ENCODE results near the gene ACTN3.
"Not testable (repeated sequence)": the region's sequence is repeated elsewhere in the genome, so short reads cannot be mapped to it uniquely, and the experiment has no call there.

The ACTN3 gene

DNA sequence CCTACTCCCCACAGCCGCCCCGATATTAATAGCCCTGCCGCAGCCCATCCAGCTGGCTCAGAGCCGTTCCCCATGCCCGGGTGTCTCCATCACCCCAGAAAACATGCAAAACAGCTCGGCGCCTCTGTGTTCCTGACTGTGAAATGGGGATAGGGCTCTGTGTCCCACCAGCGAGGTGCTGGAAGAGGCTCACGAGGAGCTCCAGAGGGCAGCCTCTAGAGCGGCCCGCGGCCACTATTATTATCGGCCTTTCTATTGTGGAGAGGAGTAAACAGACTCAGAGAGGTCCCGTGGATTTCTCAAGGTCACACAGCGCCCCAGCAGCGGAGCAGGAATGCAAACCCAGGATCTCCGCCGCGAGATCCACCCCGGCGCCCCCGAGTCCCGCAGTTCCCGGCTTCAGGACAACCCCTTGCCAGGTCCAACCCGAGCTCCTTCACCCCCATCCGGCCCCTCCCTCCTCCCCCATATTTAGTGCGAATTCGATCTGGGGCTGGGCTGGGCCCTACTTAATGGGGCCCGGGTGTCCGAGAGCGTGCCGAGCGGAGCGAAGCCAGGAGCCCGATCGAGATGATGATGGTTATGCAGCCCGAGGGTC, at the start of gene ACTN3:
Gene ACTN3 (plus strand): TSS at position 536 of the 598 bp plus-strand sequence. CDS start 35 bp downstream, at position 571.
- no peak for DNase-seq

- DNase-seq, result no peak
Measured at GRCh38 chr11:66497206-66497605, 49.5 kb upstream of the ACTN3 start.

- DNase-seq, result no peak
Measured at GRCh38 chr11:66498506-66498905, 48.2 kb upstream of the ACTN3 start.

DNA sequence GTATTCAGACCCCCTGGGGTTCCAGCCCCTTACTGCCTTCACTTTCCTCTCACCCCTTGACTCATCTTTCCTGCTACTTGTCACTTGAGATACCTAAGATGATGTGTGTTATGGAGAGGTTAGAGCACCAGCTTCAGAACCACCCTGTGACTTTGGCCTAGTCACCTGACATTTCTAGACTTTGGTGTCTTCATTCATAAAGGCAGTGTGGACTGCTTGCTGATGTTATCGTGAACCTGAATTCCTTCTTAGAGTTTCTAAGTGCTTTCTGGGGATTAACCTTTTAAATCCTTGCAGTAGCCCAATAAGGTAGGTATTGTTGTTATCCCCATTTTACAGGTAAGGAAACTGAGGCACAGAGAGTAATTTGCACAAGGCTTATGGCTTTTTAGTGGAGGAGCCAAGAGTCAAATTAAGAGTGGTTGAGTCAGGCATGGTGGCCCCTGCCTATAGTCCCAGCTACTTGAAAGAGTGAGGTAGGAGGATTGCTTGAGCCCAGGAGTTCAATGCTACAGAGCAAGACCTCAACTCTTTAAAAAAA, 41.4 kb upstream of the ACTN3 start:
- no peak for DNase-seq

DNA sequence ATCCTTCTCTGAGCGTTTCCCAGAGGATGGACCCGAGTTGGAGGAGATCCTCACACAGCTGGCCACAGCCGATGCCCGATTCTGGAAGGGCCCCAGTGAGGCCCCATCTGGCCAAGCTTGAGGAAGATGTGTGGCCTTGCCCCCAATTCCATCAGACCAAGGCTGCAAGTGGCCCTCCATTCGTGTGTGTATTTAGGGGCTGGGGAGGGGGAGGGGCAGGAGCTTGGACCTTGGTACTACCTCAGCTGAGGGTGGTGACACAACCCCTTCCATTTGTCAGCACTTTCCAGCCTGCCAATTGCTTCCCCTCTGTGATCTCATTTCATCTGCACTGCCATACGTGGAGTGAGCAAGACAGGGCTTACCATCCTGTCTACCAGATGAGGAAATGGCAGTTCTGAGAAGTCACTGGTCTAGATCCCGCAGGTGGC, 37.6 kb upstream of the ACTN3 start:
- no peak for DNase-seq

GRCh38 chr11:66510271-66510989, 36.3 kb upstream of the ACTN3 start, which contains the start of gene BBS1:
BBS1 (plus strand) TSS chr11:66510635; CDS start chr11:66510660, 25 bp downstream.
- peak; percentile 22 to 72 for DNase-seq

GRCh38 chr11:66510990-66511339, 35.7 kb upstream of the ACTN3 start:
- no peak for DNase-seq

- no peak for DNase-seq
Measured at GRCh38 chr11:66523611-66524010, 23.1 kb upstream of the ACTN3 start.

DNA sequence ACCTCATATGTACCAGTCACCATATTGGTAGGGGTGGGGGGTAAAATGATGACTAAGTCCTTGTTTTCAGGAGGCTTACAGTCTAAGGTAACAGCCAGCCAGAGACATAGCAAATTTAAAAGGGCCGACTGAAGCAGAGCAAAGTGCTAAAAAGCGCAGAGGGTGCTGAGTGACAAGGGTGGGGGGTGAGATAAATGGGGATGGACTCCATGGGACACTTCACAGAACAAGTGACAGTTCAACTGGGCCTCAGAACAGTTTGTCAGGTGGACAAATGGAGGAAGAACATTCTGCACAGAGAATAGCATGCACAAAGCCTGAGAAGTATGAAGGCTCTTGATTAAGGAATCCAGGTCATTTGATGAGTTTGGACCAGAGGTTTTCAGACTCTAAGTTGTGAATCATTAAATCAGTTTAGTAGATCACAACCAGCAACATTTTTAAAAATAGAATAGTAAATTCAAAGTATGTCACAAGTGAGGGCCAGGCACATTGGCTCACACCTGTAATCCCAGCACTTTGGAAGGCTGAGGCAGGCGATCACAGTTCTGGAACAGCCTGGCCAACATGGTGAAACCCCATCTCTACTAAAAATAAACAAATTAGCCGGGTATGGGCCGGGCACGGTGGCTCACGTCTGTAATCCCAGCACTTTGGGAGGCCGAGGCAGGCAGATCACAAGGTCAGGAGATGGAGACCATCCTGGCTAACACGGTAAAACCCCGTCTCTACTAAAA, 22.2 kb upstream of the ACTN3 start:
- no peak for DNase-seq

DNA sequence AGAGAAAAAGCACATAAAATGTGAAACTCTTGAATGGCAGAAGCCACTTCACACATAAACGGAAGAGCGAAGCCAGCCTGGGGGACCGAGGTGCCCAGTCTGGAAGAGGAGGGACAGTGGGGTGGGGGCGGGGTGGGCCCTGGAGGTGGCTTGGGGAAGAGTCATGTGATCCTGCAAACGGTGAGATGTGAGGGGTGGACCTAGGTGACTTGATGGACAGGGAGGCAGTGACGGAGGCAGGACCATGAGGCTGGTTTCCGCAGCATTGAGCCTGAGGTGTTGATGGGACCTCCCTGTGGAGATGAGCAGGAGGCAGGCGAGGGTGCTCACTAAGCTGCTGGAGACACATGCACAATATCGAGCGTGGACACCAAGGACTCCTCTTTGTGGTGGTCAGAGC, 17.6 kb upstream of the ACTN3 start:
- DNase-seq, result no peak

GRCh38 chr11:66529655-66530054, 17.0 kb upstream of the ACTN3 start:
- DNase-seq, result no peak

GRCh38 chr11:66530927-66531709, 15.6 kb upstream of the ACTN3 start:
- no peak for DNase-seq

GRCh38 chr11:66531841-66532240, 14.9 kb upstream of the ACTN3 start:
- no peak for DNase-seq

GRCh38 chr11:66532784-66533183, 13.9 kb upstream of the ACTN3 start:
- no peak for DNase-seq

DNA sequence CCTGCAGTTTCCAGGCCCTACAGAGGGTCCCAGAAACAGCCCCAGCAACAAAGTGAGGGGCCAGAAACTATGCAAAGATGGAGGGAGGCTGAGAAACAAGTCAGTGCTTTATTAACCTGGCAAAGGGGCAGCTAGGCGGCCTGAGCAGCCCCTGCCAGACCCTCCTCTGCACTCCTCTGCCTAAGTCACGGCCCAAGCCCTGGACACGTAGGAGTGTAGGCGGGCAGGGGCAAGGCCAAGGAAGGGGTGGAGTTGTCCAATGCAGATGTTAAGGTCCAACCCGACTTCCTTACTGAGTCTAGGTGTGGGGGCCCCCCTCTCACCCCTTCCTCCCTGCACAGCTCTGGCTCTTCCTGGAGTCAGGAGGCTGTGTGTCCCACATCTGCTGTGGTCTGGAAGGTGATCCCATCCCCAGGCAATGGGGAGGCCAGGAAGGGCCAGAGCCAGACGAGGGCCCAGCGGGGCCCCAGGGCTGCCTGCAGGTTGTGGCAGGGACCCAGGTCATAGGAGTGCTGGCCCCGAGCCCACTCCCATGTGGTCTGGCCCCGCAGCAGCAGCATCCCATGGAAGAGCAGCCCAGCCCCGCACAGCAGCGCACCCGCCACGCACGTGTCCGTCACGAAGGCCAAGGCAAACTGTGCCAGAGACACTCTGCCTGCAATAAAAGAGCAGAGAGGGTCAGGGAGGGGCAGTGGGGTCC, 7.4 kb upstream of the ACTN3 start:
- no peak for DNase-seq

GRCh38 chr11:66539870-66540213, 6.9 kb upstream of the ACTN3 start:
- DNase-seq, result no peak

DNA sequence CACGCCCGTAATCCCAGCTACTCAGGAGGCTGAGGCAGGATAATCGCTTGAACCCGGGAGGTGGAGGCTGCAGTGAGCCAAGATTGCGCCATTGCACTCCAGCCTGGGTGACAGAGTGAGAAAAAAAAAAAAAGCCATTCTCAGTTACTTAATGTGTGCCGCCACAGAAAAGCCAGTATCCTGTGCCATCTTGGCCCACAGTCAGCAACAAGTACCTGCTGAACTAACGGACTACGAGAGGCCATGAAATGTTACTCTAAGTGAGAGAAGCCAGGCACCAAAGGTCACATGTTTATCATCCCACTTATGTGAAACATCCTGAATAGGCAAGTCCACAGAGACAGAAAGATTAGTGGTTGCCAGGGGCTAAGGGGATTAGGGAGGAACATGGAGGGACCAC, 6.1 kb upstream of the ACTN3 start:
- not testable (repeated sequence) for DNase-seq

GRCh38 chr11:66541892-66542291, 4.8 kb upstream of the ACTN3 start:
- DNase-seq, result no peak

DNA sequence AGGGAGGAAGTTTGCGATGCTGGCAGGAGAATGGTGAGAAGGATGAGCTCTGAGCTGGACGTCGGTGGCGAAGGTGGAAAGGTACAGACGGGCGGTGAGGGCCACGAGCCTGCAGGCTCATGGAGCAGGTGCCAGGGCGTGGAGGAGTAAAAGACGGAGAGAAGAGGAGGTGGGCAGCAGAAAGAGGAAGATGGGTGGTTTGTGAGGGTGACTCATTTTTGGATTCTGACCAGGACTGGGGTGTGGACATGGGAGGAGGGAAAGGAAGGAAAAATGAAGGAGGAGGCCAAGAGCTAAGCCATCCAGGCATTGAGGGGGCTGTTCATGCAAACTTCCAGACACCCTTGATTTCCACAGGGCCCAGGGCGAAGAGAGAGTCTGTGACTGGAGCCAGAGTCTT, 4.3 kb upstream of the ACTN3 start:
- no peak for DNase-seq

- no peak for DNase-seq
Measured at GRCh38 chr11:66543263-66544107, 3.2 kb upstream of the ACTN3 start.

- not testable (repeated sequence) for DNase-seq
Measured at GRCh38 chr11:66544952-66545351, 1.8 kb upstream of the ACTN3 start.
